GM12874 (cell line): ENCODE measurements around the gene C10orf120.

ENCODE experiments used
- CTCF ChIP-seq: IDR thresholded peaks from 2 replicates; pipeline ENCODE4 v1.5.1; 2011; ENCODE audit warnings: low read depth, mild to moderate bottlenecking, control low read depth, low read length, moderate library complexity; ENCODE audit not compliant: insufficient read depth

C10orf120 gene

GRCh38 chr10:122733443-122733842 lies 33.8 kb upstream of the C10orf120 start:
- TF ChIP-seq CTCF, result no peak

GRCh38 chr10:122730238-122730637 lies 30.6 kb upstream of the C10orf120 start:
- TF ChIP-seq CTCF, result no peak

GRCh38 chr10:122729126-122729525 lies 29.5 kb upstream of the C10orf120 start:
- no peak for TF ChIP-seq CTCF

- no peak for TF ChIP-seq CTCF
Observed at GRCh38 chr10:122727426-122727825, 27.8 kb upstream of the C10orf120 start.

GRCh38 chr10:122725768-122726167 lies 26.1 kb upstream of the C10orf120 start:
- TF ChIP-seq CTCF, result no peak

- TF ChIP-seq CTCF, result no peak
Observed at GRCh38 chr10:122725006-122725405, 25.4 kb upstream of the C10orf120 start.

GRCh38 chr10:122721111-122721510 lies 21.5 kb upstream of the C10orf120 start:
- TF ChIP-seq CTCF, result no peak

GRCh38 chr10:122716025-122716424 lies 16.4 kb upstream of the C10orf120 start:
- TF ChIP-seq CTCF, result no peak
